Erythroblast (primary cell): Measurements from ENCODE around the gene CDHR2.

Experiments used
- DNase-seq, 2 experiments: peaks; one replicate each; lab custom pipeline; 2025; lab: John Stamatoyannopoulos, UW
- GATA1 ChIP-seq: IDR thresholded peaks from 2 replicates; pipeline ENCODE4 v1.6.1; 2011; ENCODE audit warnings: low read depth, mild to moderate bottlenecking, control low read depth, low read length, moderate library complexity
- POLR2A ChIP-seq: IDR thresholded peaks from 2 replicates; pipeline ENCODE4 v1.6.1; 2011; ENCODE audit warnings: mild to moderate bottlenecking, low read length

The CDHR2 gene, protein sequence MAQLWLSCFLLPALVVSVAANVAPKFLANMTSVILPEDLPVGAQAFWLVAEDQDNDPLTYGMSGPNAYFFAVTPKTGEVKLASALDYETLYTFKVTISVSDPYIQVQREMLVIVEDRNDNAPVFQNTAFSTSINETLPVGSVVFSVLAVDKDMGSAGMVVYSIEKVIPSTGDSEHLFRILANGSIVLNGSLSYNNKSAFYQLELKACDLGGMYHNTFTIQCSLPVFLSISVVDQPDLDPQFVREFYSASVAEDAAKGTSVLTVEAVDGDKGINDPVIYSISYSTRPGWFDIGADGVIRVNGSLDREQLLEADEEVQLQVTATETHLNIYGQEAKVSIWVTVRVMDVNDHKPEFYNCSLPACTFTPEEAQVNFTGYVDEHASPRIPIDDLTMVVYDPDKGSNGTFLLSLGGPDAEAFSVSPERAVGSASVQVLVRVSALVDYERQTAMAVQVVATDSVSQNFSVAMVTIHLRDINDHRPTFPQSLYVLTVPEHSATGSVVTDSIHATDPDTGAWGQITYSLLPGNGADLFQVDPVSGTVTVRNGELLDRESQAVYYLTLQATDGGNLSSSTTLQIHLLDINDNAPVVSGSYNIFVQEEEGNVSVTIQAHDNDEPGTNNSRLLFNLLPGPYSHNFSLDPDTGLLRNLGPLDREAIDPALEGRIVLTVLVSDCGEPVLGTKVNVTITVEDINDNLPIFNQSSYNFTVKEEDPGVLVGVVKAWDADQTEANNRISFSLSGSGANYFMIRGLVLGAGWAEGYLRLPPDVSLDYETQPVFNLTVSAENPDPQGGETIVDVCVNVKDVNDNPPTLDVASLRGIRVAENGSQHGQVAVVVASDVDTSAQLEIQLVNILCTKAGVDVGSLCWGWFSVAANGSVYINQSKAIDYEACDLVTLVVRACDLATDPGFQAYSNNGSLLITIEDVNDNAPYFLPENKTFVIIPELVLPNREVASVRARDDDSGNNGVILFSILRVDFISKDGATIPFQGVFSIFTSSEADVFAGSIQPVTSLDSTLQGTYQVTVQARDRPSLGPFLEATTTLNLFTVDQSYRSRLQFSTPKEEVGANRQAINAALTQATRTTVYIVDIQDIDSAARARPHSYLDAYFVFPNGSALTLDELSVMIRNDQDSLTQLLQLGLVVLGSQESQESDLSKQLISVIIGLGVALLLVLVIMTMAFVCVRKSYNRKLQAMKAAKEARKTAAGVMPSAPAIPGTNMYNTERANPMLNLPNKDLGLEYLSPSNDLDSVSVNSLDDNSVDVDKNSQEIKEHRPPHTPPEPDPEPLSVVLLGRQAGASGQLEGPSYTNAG (N-terminal part only)

DNA sequence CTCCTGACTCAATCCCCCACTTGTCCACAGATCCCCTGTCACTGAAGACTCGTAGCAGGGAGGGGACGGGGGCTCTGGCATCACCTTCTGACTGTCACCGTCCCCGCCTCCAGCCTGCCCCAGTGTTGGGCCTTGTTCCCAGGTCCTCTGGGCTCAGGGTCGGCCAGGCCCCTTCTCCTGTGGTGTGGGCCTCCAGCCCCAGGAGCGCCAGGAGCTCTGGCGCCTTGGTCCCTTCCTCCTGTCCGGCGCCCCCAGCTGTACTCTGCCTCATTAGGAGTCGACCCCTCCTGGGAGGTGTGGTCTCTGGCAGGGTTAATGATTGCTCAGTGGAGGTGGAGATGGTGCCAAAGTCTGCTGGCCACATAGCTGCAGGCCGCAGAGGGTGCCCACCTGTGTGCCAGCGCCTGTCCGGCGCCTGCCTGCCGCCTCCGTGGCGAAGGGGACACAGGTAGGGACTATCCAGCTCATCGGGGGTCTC lies at the start of gene CDHR2:
Gene CDHR2 (plus strand): TSS at position 376 of the 478 bp plus-strand sequence. CDS start 16,011 bp downstream, outside the sequence.
- no peak for DNase-seq
- no peak for TF ChIP-seq POLR2A
- TF ChIP-seq GATA1: no peak

GRCh38 chr5:176500511-176500910 lies 48.6 kb upstream of the CDHR2 start:
- TF ChIP-seq GATA1 (no peak), POLR2A (no peak)
- DNase-seq: no peak

- TF ChIP-seq GATA1 (no peak), POLR2A (no peak)
Observed at GRCh38 chr5:176501333-176501732, 47.8 kb upstream of the CDHR2 start.

DNA sequence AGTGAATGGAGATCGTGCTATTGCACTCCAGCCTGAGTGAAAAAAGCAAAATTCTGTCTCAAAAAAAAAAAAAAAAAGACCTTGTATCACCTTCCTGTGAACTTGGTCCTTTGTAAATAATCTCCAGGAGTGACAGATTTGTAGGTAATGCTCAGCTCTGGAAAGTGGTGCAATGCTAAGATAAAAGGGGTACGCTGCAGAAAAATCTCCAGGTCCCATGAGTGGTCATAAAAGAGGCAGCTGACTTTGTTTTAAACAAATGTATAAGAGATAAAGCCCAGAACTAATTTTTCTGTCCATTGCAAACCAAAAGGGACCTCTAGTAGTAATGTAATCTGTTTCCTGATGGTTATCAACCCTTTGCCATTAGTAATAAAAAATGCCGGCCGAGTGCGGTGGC lies 45.6 kb upstream of the CDHR2 start:
- no peak for DNase-seq
- TF ChIP-seq POLR2A (no peak), GATA1 (no peak)

More at GRCh38 chr5:176501333-176501732, 47.8 kb upstream of the CDHR2 start:
- DNase-seq: no peak

DNA sequence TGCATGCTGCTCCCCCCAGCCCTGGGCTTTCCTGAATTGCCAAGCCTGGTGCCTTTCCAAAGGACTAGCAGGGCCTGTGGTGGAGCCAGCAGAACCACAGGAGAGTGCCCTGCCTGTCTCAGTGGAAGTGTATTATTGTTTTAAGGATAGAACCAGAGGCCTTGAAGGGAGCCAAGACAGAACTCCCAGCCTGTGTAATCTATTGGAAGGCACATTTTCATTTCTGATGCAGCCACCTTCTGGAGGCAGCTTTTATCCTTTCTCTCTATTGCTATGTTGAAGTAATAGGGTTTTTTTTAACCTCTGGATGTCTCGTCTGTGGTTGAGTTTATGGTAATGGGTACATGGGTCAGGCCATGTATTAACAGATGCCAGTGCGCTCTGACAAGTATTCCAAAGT lies 41.2 kb upstream of the CDHR2 start:
- TF ChIP-seq POLR2A: no peak
- no peak for TF ChIP-seq GATA1
- DNase-seq: no peak

DNA sequence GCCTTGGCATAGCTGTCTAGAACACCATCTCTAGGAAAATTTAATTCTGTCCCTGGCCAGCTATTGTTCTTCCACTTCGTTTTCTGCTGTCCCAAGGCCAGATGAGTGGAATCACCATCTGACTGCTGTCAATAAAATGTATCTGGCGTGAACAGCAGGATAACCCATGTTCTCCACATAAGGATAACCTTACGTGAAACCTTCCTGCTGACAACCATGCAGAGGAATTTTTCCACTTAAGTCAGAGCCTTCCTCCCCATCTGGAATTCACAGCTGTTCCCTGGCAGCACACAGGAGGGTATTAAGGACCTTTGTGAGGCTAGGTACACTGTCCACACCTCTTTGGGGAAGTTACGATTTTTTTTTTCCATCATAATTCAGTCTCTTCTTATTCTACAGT lies 40.5 kb upstream of the CDHR2 start:
- TF ChIP-seq POLR2A (no peak), GATA1 (no peak)
- no peak for DNase-seq

DNA sequence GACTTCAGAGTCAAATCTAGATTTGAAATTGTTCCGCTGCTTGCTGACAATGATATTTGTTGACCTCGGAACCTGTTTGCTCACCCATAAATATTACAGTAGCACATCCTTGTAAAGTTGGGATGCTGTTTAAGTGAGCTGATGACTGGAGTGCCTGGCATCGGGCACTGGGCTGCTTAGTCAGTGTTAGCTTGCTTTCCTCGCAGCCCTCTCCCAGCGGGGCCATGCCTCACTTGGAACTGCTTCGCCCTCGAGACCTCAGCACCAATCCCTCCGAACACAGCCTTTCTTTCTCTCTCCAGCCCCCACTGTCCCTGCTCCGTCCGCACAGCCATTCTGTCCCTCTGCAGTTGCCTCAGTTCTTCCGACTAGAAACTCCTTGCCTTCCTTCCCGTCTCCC lies 35.4 kb upstream of the CDHR2 start:
- TF ChIP-seq POLR2A (no peak), GATA1 (no peak)
- DNase-seq: no peak

DNA sequence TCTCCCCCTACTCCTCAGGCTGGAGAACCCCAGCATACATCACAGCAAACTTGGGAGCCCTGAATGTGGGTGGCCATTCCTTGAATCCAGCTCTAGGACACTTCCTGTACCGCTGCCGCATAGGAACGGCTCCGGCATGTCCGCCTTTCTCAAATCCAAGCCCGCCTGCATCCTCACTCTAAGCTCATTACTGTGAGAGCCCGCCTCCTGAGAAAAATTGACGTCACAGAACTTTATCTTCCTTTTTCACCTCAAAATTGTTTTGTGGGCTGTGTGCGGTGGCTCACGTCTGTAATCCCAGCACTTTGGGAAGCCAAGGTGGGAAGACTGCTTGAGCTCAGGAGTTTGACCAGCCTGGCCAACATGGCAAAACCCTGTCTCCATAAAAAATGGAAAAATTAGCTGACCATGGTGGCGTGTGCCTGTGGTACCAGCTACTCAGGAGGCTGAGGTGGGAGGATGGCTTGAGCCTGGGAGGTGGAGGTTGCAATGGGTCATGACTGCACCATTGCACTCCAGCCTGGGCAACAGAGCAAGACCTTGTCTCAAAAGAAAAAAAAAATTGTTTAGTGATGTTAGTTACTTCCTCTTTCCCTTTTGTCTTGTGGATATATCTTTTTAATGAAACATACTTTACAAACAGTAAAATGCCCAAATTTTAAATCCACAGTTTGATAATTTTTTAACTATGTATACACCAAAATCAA lies 34.7 kb upstream of the CDHR2 start:
- TF ChIP-seq POLR2A (no peak), GATA1 (no peak)

GRCh38 chr5:176515396-176515795 lies 33.7 kb upstream of the CDHR2 start:
- TF ChIP-seq GATA1: no peak
- TF ChIP-seq POLR2A: no peak
- DNase-seq: no peak

More for the DNA sequence above, 34.7 kb upstream of the CDHR2 start:
- no peak for DNase-seq

DNA sequence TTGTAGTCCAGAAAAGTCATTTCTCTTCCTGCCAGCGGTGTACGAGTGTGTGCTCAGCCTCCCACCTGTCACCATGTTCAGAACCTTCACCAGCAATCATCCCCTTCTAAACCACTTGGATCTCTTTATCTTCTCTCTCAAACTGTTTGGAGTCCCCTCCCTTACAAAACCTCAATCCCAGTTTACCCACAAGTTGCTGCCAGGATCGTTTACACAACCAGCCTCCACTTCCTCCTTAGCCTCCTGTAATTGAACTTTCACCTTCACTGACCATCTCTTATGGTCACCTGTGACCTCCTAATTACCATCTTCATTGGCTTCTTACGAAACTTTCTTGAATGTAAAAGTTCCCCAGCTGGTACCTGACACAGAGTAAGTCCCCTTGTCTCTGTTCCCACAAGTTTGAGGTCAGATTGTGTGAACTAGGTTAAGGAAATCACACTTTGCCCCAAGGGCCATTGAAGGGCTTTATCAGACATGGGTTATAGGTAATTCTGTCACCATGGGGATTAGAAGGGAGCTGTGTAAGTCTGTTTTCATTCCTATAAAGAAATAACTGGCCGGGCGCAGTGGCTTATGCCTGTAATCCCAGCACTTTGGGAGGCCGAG lies 32.0 kb upstream of the CDHR2 start:
- no peak for DNase-seq
- TF ChIP-seq GATA1 (no peak), POLR2A (no peak)

- no peak for DNase-seq
- TF ChIP-seq GATA1 (no peak), POLR2A (no peak)
Observed at GRCh38 chr5:176519810-176520720, 29.1 kb upstream of the CDHR2 start.
